Measurements from ENCODE around the gene TEAD3. TPM values are rescaled to one million over a fixed set of nuclear protein-coding genes. Genes with fewer than 3 reads are reported as not detected.

TEAD3 gene
- total and polyA plus RNA-seq, 2 experiments from 2014 or later = 15.0 to 26.5 TPM

DNA sequence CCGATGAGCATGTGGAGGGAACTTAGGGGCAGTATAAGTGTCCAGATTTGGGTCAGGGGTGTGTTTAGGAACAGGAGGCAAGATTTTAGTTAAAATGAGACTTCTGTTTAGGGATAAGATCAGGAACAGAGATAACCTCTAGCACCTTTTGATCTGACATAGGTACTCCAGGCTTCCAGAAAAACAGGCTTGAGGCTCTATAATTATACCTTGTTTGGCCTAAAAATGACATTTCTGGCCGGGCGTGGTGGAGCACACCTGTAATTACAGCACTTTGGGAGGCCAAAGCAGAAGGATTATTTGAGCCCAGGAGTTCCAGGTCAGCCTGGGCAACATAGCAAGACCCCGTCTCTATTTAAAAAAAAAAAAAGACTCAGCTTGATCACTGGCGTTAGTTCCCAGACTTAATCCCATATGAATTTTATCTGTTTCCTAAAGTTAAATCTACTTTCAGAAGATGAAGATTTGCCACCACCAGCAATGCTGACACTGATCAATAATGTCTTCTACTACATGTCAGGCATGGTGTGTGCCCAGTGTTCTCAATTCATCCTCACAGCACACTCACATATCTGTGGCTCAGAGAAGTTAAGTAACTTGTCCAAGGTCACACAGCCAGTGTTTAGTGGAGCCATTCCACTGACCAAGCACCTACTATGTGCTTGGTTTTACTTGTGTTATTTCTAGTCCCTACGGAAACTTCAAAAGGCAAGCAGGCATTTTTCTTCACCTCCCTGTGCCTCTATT is 21.9 kb upstream of the TEAD3 start:
- DNase-seq (ENCODE audit: low spot score) (no peak), ATAC-seq (no peak)
- Histone ChIP-seq H3K9me2 (ENCODE audit: insufficient read depth) (no peaks in the 10 kb centered on the region), H3K4me1 (ENCODE audit: insufficient read depth) (peaks cover 7% of the 10 kb centered on the region), H3K4me3 (no peak overlapping the region), H3F3A (replicated peaks; ENCODE audit: low read depth) (0 out of 2 replicates have a peak, but pooled peaks cover 3% of the 10 kb centered on the region), H3K4me2 (no peak overlapping the region), H3K27me3 (ENCODE audit: insufficient read depth) (no peaks in the 10 kb centered on the region), H4K20me1 (replicated peaks; ENCODE audit: insufficient read depth) (no peaks in the 10 kb centered on the region), H3K79me2 (replicated peaks; ENCODE audit: insufficient read depth) (no peaks in the 10 kb centered on the region), H2AFZ (no peak overlapping the region), H3K36me3 (ENCODE audit: insufficient read depth) (no peaks in the 10 kb centered on the region), H3K27ac (ENCODE audit: low read depth) (no peak overlapping the region)
- Mint-ChIP-seq H3K27ac (no peak overlapping the region), H3K27me3 (ENCODE audit: insufficient read depth, low read depth, poor library complexity) (peaks cover 8% of the 10 kb centered on the region), H3K36me3 (ENCODE audit: low read depth) (no peaks in the 10 kb centered on the region), H3K4me1 (peaks cover 14% of the 10 kb centered on the region), H3K9me3 (no peaks in the 10 kb centered on the region; the same call in 2 of the 3 replicates), H3K4me3 (no peak overlapping the region; the same call in 2 of the 3 replicates)
- TF ChIP-seq, protein P1, sequence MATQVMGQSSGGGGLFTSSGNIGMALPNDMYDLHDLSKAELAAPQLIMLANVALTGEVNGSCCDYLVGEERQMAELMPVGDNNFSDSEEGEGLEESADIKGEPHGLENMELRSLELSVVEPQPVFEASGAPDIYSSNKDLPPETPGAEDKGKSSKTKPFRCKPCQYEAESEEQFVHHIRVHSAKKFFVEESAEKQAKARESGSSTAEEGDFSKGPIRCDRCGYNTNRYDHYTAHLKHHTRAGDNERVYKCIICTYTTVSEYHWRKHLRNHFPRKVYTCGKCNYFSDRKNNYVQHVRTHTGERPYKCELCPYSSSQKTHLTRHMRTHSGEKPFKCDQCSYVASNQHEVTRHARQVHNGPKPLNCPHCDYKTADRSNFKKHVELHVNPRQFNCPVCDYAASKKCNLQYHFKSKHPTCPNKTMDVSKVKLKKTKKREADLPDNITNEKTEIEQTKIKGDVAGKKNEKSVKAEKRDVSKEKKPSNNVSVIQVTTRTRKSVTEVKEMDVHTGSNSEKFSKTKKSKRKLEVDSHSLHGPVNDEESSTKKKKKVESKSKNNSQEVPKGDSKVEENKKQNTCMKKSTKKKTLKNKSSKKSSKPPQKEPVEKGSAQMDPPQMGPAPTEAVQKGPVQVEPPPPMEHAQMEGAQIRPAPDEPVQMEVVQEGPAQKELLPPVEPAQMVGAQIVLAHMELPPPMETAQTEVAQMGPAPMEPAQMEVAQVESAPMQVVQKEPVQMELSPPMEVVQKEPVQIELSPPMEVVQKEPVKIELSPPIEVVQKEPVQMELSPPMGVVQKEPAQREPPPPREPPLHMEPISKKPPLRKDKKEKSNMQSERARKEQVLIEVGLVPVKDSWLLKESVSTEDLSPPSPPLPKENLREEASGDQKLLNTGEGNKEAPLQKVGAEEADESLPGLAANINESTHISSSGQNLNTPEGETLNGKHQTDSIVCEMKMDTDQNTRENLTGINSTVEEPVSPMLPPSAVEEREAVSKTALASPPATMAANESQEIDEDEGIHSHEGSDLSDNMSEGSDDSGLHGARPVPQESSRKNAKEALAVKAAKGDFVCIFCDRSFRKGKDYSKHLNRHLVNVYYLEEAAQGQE (IDR thresholded peaks at IDR 0.05; ENCODE audit: unreplicated experiment) = no peak
- TF ChIP-seq CREB1 (CRISPR knock-in tag; IDR thresholded peaks at IDR 0.05; ENCODE audit: low read depth) (no peak), JUNB (IDR thresholded peaks at IDR 0.05; ENCODE audit: unreplicated experiment) (no peak), EZH2 (IDR thresholded peaks at IDR 0.05; ENCODE audit: low read depth, unreplicated experiment) (no peak), POLR2AphosphoS5 (IDR thresholded peaks at IDR 0.05; ENCODE audit: low read depth) (no peak), ZNF114 (CRISPR knock-in tag; IDR thresholded peaks at IDR 0.05) (no peak), ZNF331 (CRISPR knock-in tag; IDR thresholded peaks at IDR 0.05; ENCODE audit: low read depth) (no peak), STAT1 (IDR thresholded peaks at IDR 0.05; ENCODE audit: unreplicated experiment) (no peak)
- TF ChIP-seq, protein P2, sequence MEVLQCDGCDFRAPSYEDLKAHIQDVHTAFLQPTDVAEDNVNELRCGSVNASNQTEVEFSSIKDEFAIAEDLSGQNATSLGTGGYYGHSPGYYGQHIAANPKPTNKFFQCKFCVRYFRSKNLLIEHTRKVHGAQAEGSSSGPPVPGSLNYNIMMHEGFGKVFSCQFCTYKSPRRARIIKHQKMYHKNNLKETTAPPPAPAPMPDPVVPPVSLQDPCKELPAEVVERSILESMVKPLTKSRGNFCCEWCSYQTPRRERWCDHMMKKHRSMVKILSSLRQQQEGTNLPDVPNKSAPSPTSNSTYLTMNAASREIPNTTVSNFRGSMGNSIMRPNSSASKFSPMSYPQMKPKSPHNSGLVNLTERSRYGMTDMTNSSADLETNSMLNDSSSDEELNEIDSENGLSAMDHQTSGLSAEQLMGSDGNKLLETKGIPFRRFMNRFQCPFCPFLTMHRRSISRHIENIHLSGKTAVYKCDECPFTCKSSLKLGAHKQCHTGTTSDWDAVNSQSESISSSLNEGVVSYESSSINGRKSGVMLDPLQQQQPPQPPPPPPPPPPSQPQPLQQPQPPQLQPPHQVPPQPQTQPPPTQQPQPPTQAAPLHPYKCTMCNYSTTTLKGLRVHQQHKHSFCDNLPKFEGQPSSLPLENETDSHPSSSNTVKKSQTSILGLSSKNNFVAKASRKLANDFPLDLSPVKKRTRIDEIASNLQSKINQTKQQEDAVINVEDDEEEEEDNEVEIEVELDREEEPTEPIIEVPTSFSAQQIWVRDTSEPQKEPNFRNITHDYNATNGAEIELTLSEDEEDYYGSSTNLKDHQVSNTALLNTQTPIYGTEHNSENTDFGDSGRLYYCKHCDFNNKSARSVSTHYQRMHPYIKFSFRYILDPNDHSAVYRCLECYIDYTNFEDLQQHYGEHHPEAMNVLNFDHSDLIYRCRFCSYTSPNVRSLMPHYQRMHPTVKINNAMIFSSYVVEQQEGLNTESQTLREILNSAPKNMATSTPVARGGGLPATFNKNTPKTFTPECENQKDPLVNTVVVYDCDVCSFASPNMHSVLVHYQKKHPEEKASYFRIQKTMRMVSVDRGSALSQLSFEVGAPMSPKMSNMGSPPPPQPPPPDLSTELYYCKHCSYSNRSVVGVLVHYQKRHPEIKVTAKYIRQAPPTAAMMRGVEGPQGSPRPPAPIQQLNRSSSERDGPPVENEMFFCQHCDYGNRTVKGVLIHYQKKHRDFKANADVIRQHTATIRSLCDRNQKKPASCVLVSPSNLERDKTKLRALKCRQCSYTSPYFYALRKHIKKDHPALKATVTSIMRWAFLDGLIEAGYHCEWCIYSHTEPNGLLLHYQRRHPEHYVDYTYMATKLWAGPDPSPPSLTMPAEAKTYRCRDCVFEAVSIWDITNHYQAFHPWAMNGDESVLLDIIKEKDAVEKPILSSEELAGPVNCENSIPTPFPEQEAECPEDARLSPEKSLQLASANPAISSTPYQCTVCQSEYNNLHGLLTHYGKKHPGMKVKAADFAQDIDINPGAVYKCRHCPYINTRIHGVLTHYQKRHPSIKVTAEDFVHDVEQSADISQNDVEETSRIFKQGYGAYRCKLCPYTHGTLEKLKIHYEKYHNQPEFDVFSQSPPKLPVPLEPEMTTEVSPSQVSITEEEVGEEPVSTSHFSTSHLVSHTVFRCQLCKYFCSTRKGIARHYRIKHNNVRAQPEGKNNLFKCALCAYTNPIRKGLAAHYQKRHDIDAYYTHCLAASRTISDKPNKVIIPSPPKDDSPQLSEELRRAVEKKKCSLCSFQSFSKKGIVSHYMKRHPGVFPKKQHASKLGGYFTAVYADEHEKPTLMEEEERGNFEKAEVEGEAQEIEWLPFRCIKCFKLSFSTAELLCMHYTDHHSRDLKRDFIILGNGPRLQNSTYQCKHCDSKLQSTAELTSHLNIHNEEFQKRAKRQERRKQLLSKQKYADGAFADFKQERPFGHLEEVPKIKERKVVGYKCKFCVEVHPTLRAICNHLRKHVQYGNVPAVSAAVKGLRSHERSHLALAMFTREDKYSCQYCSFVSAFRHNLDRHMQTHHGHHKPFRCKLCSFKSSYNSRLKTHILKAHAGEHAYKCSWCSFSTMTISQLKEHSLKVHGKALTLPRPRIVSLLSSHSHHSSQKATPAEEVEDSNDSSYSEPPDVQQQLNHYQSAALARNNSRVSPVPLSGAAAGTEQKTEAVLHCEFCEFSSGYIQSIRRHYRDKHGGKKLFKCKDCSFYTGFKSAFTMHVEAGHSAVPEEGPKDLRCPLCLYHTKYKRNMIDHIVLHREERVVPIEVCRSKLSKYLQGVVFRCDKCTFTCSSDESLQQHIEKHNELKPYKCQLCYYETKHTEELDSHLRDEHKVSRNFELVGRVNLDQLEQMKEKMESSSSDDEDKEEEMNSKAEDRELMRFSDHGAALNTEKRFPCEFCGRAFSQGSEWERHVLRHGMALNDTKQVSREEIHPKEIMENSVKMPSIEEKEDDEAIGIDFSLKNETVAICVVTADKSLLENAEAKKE (CRISPR knock-in tag; IDR thresholded peaks at IDR 0.05) = no peak
- TF ChIP-seq, protein P3, sequence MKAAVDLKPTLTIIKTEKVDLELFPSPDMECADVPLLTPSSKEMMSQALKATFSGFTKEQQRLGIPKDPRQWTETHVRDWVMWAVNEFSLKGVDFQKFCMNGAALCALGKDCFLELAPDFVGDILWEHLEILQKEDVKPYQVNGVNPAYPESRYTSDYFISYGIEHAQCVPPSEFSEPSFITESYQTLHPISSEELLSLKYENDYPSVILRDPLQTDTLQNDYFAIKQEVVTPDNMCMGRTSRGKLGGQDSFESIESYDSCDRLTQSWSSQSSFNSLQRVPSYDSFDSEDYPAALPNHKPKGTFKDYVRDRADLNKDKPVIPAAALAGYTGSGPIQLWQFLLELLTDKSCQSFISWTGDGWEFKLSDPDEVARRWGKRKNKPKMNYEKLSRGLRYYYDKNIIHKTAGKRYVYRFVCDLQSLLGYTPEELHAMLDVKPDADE (IDR thresholded peaks at IDR 0.05) = no peak
- TF ChIP-seq, protein P4, sequence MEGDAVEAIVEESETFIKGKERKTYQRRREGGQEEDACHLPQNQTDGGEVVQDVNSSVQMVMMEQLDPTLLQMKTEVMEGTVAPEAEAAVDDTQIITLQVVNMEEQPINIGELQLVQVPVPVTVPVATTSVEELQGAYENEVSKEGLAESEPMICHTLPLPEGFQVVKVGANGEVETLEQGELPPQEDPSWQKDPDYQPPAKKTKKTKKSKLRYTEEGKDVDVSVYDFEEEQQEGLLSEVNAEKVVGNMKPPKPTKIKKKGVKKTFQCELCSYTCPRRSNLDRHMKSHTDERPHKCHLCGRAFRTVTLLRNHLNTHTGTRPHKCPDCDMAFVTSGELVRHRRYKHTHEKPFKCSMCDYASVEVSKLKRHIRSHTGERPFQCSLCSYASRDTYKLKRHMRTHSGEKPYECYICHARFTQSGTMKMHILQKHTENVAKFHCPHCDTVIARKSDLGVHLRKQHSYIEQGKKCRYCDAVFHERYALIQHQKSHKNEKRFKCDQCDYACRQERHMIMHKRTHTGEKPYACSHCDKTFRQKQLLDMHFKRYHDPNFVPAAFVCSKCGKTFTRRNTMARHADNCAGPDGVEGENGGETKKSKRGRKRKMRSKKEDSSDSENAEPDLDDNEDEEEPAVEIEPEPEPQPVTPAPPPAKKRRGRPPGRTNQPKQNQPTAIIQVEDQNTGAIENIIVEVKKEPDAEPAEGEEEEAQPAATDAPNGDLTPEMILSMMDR (conservative IDR thresholded peaks at IDR 0.05; ENCODE audit: low read depth in 2 of 2) = no peak

Measured in GM23338 (cell line).